Brain microvascular endothelial cell (primary cell): ENCODE measurements around the gene SERGEF.

Experiments used
- DNase-seq: peaks from one replicate; pipeline ENCODE4 v3.0.0-alpha.2; 2020
- H3K27ac ChIP-seq: fragments of 250-450 bp; sonication (Bioruptor Pico); 2 replicates; pipeline ENCODE4 v1.5.1; 2020; ENCODE audit warnings: mild to moderate bottlenecking, moderate library complexity
- H3K27me3 ChIP-seq: fragments of 250-450 bp; sonication (Bioruptor Pico); replicated peaks from 2 replicates; pipeline ENCODE4 v1.5.1; 2020; ENCODE audit warnings: mild to moderate bottlenecking
- H3K36me3 ChIP-seq: fragments of 250-450 bp; sonication (Bioruptor Pico); replicated peaks from 2 replicates; pipeline ENCODE4 v1.5.1; 2020; ENCODE audit warnings: mild to moderate bottlenecking
- H3K4me3 ChIP-seq: 2 replicates; pipeline ENCODE4 v1.5.1; 2011; ENCODE audit warnings: low read depth, mild to moderate bottlenecking, control low read depth, low read length, moderate library complexity
- in situ Hi-C: cut with HindIII; loops from 2 replicates; pipeline ENCODE4 v1.10.0; 2017; ENCODE audit warnings: low sequenced_read_pairs, low pct_ligation_motif_present
- TF ChIP-seq, protein P1 (sequence below): IDR thresholded peaks from 2 replicates; pipeline ENCODE4 v1.5.1; 2011; ENCODE audit warnings: low read depth, mild to moderate bottlenecking, moderate library complexity, low read length, control low read depth, inconsistent platforms; ENCODE audit errors: missing control alignments

The SERGEF gene

GRCh38 chr11:17802491-17802890 lies 210.4 kb downstream of the SERGEF start:
- H3K4me3 ChIP-seq = no peak overlapping the region
- TF ChIP-seq, protein P1, sequence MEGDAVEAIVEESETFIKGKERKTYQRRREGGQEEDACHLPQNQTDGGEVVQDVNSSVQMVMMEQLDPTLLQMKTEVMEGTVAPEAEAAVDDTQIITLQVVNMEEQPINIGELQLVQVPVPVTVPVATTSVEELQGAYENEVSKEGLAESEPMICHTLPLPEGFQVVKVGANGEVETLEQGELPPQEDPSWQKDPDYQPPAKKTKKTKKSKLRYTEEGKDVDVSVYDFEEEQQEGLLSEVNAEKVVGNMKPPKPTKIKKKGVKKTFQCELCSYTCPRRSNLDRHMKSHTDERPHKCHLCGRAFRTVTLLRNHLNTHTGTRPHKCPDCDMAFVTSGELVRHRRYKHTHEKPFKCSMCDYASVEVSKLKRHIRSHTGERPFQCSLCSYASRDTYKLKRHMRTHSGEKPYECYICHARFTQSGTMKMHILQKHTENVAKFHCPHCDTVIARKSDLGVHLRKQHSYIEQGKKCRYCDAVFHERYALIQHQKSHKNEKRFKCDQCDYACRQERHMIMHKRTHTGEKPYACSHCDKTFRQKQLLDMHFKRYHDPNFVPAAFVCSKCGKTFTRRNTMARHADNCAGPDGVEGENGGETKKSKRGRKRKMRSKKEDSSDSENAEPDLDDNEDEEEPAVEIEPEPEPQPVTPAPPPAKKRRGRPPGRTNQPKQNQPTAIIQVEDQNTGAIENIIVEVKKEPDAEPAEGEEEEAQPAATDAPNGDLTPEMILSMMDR = no peak
- no peak for DNase-seq
- H3K36me3 ChIP-seq = no peaks in the 10 kb centered on the region
- in situ Hi-C loops = no loop called here
- H3K27me3 ChIP-seq = no peaks in the 10 kb centered on the region
- no peak overlapping the region for H3K27ac ChIP-seq

DNA sequence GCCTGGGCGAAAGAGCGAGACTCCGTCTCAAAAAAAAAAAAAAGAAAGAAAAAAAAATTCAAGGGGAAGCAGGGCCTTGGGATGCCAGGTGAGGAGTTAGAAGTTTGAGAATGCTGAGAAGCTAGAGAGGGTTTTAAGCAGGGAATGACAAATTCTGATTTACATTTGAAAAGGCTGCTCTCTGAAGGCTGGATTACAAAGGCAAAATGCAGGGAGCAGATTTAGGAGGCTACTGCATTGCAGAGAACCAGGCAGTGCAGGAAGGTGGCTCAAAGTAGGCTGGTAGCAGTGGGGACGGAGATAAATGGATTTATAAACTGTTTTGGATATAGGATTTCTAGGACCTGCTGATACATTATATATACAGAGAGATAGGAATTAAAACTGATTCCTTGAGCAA lies 211.7 kb downstream of the SERGEF start:
- Histone ChIP-seq H3K27ac (no peak overlapping the region), H3K36me3 (no peaks in the 10 kb centered on the region), H3K4me3 (no peak overlapping the region), H3K27me3 (no peaks in the 10 kb centered on the region)
- in situ Hi-C loops = no loop called here
- DNase-seq = no peak
- TF ChIP-seq, protein P1 = no peak

DNA sequence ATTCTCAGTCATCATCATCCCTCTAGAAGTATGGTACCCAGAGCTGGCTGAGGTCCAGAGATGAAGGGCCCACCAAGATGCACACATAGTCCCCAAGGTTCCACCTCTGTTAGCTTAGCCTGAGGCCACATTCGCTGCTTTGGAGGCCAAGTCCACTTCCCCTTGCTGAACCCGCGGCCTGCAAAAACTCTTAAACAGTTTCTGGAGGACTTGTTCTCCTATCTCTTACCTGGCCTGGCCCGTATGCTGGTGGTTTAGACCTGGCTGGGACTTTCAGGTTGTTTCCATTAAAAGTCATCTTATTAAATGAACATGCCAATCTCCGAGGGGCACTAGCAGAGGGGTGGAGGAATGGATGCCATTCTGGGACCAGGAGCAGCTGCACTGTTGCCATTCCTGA lies 213.7 kb downstream of the SERGEF start:
- in situ Hi-C loops = no loop called here
- DNase-seq = no peak
- H3K27me3 ChIP-seq = no peaks in the 10 kb centered on the region
- H3K27ac ChIP-seq = no peak overlapping the region
- H3K4me3 ChIP-seq = no peak overlapping the region
- no peaks in the 10 kb centered on the region for H3K36me3 ChIP-seq
- TF ChIP-seq, protein P1 = no peak

DNA sequence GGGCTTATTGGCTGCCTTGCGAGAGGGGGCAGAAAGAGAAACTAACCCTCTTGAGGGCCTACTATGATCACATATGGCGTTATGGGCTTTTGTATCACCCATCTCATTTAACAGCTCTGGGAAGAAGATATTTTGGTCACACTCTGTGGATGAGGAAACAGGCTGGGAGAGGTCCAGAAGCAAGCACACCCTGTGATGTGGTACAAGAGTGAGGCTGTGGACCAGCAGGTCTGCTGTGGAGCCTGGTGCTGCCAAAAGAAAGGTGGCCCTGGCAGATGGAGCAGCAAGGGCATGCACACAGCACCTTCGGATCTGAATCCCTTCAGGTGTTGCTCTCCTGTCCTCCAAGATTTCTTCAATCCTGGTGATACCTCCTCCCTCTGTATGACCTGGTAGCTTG lies 214.1 kb downstream of the SERGEF start:
- TF ChIP-seq, protein P1 = no peak
- Histone ChIP-seq H3K27ac (no peak overlapping the region), H3K27me3 (no peaks in the 10 kb centered on the region), H3K4me3 (no peak overlapping the region), H3K36me3 (no peaks in the 10 kb centered on the region)
- in situ Hi-C loops = no loop called here
- no peak for DNase-seq

DNA sequence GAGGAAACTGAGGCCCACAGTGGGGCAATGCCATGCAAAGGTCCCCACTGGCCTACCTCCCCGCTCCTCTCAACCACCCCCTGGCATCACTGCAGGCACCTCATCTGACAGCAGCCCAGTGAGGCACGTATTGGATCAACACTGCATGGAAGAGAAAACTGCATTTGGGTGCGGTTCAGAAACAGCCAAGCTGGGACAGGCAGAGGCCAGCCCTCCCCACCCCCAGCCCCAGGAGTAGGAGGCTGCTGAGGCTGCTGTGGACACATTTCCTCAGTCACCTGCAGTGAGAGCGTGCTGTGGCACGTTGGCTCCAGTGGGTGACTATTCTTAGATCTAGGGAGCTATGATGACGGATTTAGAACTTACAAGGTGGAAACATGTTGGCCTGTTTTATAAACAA lies 214.6 kb downstream of the SERGEF start:
- TF ChIP-seq, protein P1 = no peak
- Histone ChIP-seq H3K36me3 (no peaks in the 10 kb centered on the region), H3K27ac (no peak overlapping the region), H3K4me3 (no peak overlapping the region), H3K27me3 (no peaks in the 10 kb centered on the region)
- no peak for DNase-seq
- in situ Hi-C loops = no loop called here

DNA sequence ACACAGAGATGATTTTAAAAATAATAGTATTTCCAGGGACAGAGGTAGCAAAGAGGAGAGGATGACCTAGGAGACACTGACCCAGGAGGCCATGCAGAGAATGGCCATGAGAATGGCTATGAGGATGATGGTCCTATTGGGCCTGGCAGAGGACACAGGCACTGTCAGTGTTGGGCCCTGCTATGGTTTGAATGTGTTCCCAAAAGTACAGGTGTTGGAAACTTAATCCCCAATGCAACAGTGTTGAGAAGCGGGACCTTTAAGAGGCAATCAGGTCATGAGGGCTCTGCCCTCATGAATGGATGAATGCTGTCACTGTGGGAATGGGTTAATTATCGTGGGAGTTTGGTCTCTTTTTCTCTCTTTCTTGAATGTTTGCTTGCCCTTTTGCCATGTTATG lies 216.7 kb downstream of the SERGEF start:
- TF ChIP-seq, protein P1 = no peak
- H3K4me3 ChIP-seq = no peak overlapping the region
- H3K36me3 ChIP-seq = no peaks in the 10 kb centered on the region
- H3K27me3 ChIP-seq = no peaks in the 10 kb centered on the region
- in situ Hi-C loops = no loop called here
- no peak for DNase-seq
- H3K27ac ChIP-seq = no peak overlapping the region
